H9 (cell line): Measurements from ENCODE around the gene GOLGA8H. TPM values are rescaled to one million over a fixed set of nuclear protein-coding genes. Genes with fewer than 3 reads are reported as not detected.
"Not testable (repeated sequence)": the region's sequence is repeated elsewhere in the genome, so short reads cannot be mapped to it uniquely, and the experiment has no call there.

Experiments
- DNase-seq: peaks from one replicate; pipeline ENCODE4 v3.0.0-alpha.2; 2017
- H2AFZ ChIP-seq: one replicate; pipeline ENCODE4 v1.6.1; 2013; ENCODE audit warnings: mild to moderate bottlenecking, low read length, control low read depth, moderate library complexity
- H2AK5ac ChIP-seq: 2 replicates; pipeline ENCODE4 v1.6.1; 2013; ENCODE audit warnings: low read length, control low read depth, mixed read lengths; ENCODE audit not compliant: insufficient read length
- H2BK120ac ChIP-seq: one replicate; pipeline ENCODE4 v1.6.1; 2013; ENCODE audit warnings: low read depth, mild to moderate bottlenecking, low read length, control low read depth, inconsistent platforms; ENCODE audit not compliant: poor library complexity, severe bottlenecking
- H2BK12ac ChIP-seq: 2 replicates; pipeline ENCODE4 v1.6.1; 2013; ENCODE audit warnings: low read length, control low read depth, mixed read lengths, low read depth; ENCODE audit not compliant: insufficient read length
- H2BK15ac ChIP-seq: 2 replicates; pipeline ENCODE4 v1.6.1; 2013; ENCODE audit warnings: low read depth, low read length, control low read depth
- H2BK20ac ChIP-seq: one replicate; pipeline ENCODE4 v1.6.1; 2013; ENCODE audit warnings: low read depth, mild to moderate bottlenecking, low read length, control low read depth, inconsistent platforms; ENCODE audit not compliant: poor library complexity, severe bottlenecking
- H2BK5ac ChIP-seq: 2 replicates; pipeline ENCODE4 v1.6.1; 2013; ENCODE audit warnings: low read length, control low read depth, mixed read lengths; ENCODE audit not compliant: insufficient read length
- H3K14ac ChIP-seq: 2 replicates; pipeline ENCODE4 v1.6.1; 2013; ENCODE audit warnings: low read length, control low read depth; ENCODE audit not compliant: insufficient read depth
- H3K18ac ChIP-seq: 2 replicates; pipeline ENCODE4 v1.6.1; 2013; ENCODE audit warnings: low read depth, mild to moderate bottlenecking, mixed read lengths, low read length, control low read depth; ENCODE audit not compliant: insufficient read length
- H3K23ac ChIP-seq: 2 replicates; pipeline ENCODE4 v1.6.1; 2013; ENCODE audit warnings: low read length, control low read depth, mixed read lengths, low read depth; ENCODE audit not compliant: insufficient read length
- H3K23me2 ChIP-seq: 2 replicates; pipeline ENCODE4 v1.6.1; 2013; ENCODE audit warnings: low read depth, mild to moderate bottlenecking, mixed read lengths, low read length, control low read depth; ENCODE audit not compliant: insufficient read length, poor library complexity, severe bottlenecking
- H3K27ac ChIP-seq: 2 replicates; pipeline ENCODE4 v1.5.1; 2013; ENCODE audit warnings: low read length, control low read depth, mixed read lengths, low read depth; ENCODE audit not compliant: insufficient read length
- H3K27me3 ChIP-seq: 2 replicates; pipeline ENCODE4 v1.6.1; 2013; ENCODE audit warnings: low read length, control low read depth, inconsistent platforms; ENCODE audit not compliant: insufficient read depth
- H3K4ac ChIP-seq: 2 replicates; pipeline ENCODE4 v1.6.1; 2013; ENCODE audit warnings: low read depth, mild to moderate bottlenecking, control low read depth, inconsistent platforms, low read length, moderate library complexity
- H3K4me1 ChIP-seq: 2 replicates; pipeline ENCODE4 v1.6.1; 2013; ENCODE audit warnings: low read length, control low read depth, inconsistent platforms; ENCODE audit not compliant: insufficient read depth
- H3K4me2 ChIP-seq: 2 replicates; pipeline ENCODE4 v1.6.1; 2013; ENCODE audit warnings: low read length, control low read depth, mixed read lengths; ENCODE audit not compliant: insufficient read length, insufficient read depth
- H3K56ac ChIP-seq: 2 replicates; pipeline ENCODE4 v1.6.1; 2013; ENCODE audit warnings: low read depth, mild to moderate bottlenecking, mixed read lengths, low read length, control low read depth; ENCODE audit not compliant: insufficient read length
- H3K79me1 ChIP-seq: 2 replicates; pipeline ENCODE4 v1.6.1; 2013; ENCODE audit warnings: low read depth, mild to moderate bottlenecking, moderate library complexity, low read length, control low read depth, inconsistent platforms; ENCODE audit not compliant: insufficient read depth, poor library complexity, severe bottlenecking
- H3K79me2 ChIP-seq: 2 replicates; pipeline ENCODE4 v1.6.1; 2013; ENCODE audit warnings: low read length, control low read depth, inconsistent platforms; ENCODE audit not compliant: insufficient read depth
- H3K9ac ChIP-seq: 2 replicates; pipeline ENCODE4 v1.6.1; 2013; ENCODE audit warnings: low read length, control low read depth, mixed read lengths; ENCODE audit not compliant: insufficient read length; ENCODE audit errors: extremely low read depth
- H3K9me3 ChIP-seq: one replicate; pipeline ENCODE4 v1.6.1; 2013; ENCODE audit warnings: low read depth, low read length, inconsistent platforms; ENCODE audit not compliant: control insufficient read depth
- H3T11ph ChIP-seq: one replicate; pipeline ENCODE4 v1.6.1; 2013; ENCODE audit warnings: mild to moderate bottlenecking, low read length, control low read depth, inconsistent platforms
- H4K20me1 ChIP-seq: one replicate; pipeline ENCODE4 v1.6.1; 2013; ENCODE audit not compliant: control insufficient read depth, insufficient read length, insufficient read depth
- H4K5ac ChIP-seq: 2 replicates; pipeline ENCODE4 v1.6.1; 2013; ENCODE audit warnings: low read depth, mild to moderate bottlenecking, mixed read lengths, low read length, control low read depth; ENCODE audit not compliant: insufficient read length
- H4K8ac ChIP-seq: replicated peaks from 2 replicates; pipeline ENCODE4 v1.6.1; 2013; ENCODE audit warnings: low read length, control low read depth, mixed read lengths, low read depth; ENCODE audit not compliant: insufficient read length
- H4K91ac ChIP-seq: 2 replicates; pipeline ENCODE4 v1.6.1; 2013; ENCODE audit warnings: low read depth, mild to moderate bottlenecking, moderate library complexity, mixed read lengths, low read length, control low read depth; ENCODE audit not compliant: insufficient read length
- H3K27ac Mint-ChIP-seq, 3 experiments: 2 replicates in 2 of 3; 3 replicates in 1 of 3; pipeline ENCODE4 v1.8.0; 2020 to 2021; ENCODE audit warnings: mixed read lengths in 3 of 3, mild to moderate bottlenecking in 1 of 3, moderate library complexity in 1 of 3
- H3K27me3 Mint-ChIP-seq: 2 replicates; pipeline ENCODE4 v1.8.0; 2021; ENCODE audit warnings: low read depth, mild to moderate bottlenecking, moderate library complexity, mixed read lengths
- H3K36me3 Mint-ChIP-seq, 3 experiments: 2 replicates in 2 of 3; 3 replicates in 1 of 3; pipeline ENCODE4 v1.8.0; 2020 to 2021; ENCODE audit warnings: low read depth in 3 of 3, mixed read lengths in 3 of 3; ENCODE audit not compliant: insufficient read depth in 1 of 3
- H3K4me1 Mint-ChIP-seq, 2 experiments: 2 replicates each; pipeline ENCODE4 v1.8.0; 2020; ENCODE audit warnings: mixed read lengths in 2 of 2
- H3K4me3 Mint-ChIP-seq, 2 experiments: 2 replicates in 1 of 2; 3 replicates in 1 of 2; pipeline ENCODE4 v1.8.0; 2020 to 2021; ENCODE audit warnings: mild to moderate bottlenecking in 2 of 2, mixed read lengths in 2 of 2, moderate library complexity in 1 of 2
- H3K9me3 Mint-ChIP-seq, 2 experiments: 2 replicates in 1 of 2; 3 replicates in 1 of 2; pipeline ENCODE4 v1.8.0; 2020; ENCODE audit warnings: mild to moderate bottlenecking in 2 of 2, mixed read lengths in 2 of 2, moderate library complexity in 1 of 2
- WGBS: extraction: QIAGEN DNeasy Blood & Tissue Kit; methylation state at CpG from one replicate; pipeline ENCODE4 v1.1.7; 2013; ENCODE audit warnings: missing lambda C conversion rate, low lambda C conversion rate, mixed read lengths; ENCODE audit not compliant: insufficient read length; ENCODE audit errors: extremely low coverage; 5-methylcytosine and 5-hydroxymethylcytosine counted together
- long read RNA-seq: library from polyadenylated mRNA; unstranded; transcript quantifications from one replicate; pipeline ENCODE4 v2.0.0, GENCODE V29; 2020
- total RNA-seq: library from RNA; stranded (reverse); gene quantifications from 2 replicates; pipeline ENCODE4 v1.2.1, GENCODE V29; 2021

Gene GOLGA8H
- 0.70 and 0.94 TPM in 2 replicates for total RNA-seq
- long read RNA-seq, partial matches to known transcripts: 0 of 2 reads
- long read RNA-seq, other reads (novel, unspliced or antisense): 2 of 2 reads

GRCh38 chr15:30603796-30604195 lies at the start of gene GOLGA8H:
Gene GOLGA8H, plus strand, starts transcription at chr15:30604028. Its CDS starts 98 bp downstream, at chr15:30604126.
- no CpG with 5 or more reads among the region's 8 CpGs for WGBS
- H2AFZ ChIP-seq, H3K4me1 Mint-ChIP-seq, H4K8ac ChIP-seq, H3K36me3 Mint-ChIP-seq, H3K4me3 Mint-ChIP-seq, H3K9ac ChIP-seq, H3K23me2 ChIP-seq, H3K4ac ChIP-seq, H3K27ac ChIP-seq, H4K91ac ChIP-seq, H3K14ac ChIP-seq, H3K27ac Mint-ChIP-seq, H3K9me3 ChIP-seq, H3K56ac ChIP-seq, H2BK20ac ChIP-seq, H2BK120ac ChIP-seq, H3K79me2 ChIP-seq, H3K27me3 Mint-ChIP-seq, H3T11ph ChIP-seq, H3K18ac ChIP-seq, H2BK12ac ChIP-seq, H4K5ac ChIP-seq, H3K9me3 Mint-ChIP-seq, H4K20me1 ChIP-seq, H3K4me1 ChIP-seq, H3K4me2 ChIP-seq, H2BK5ac ChIP-seq, H2BK15ac ChIP-seq, H3K27me3 ChIP-seq, H2AK5ac ChIP-seq, H3K23ac ChIP-seq, H3K79me1 ChIP-seq: not testable (repeated sequence)
- DNase-seq: peak; percentile 64
